GM12873 (cell line): Measurements from ENCODE around the gene S100A9.
A peak's percentile ranks its signal among the peaks of the same experiment; 100 is the strongest.

Experiments
- TF ChIP-seq, protein P1 (sequence below): IDR thresholded peaks from 2 replicates; pipeline ENCODE4 v1.5.1; 2012; ENCODE audit warnings: low read depth, mild to moderate bottlenecking, moderate library complexity, low read length, control low read depth; ENCODE audit not compliant: insufficient read depth; ENCODE audit errors: missing control alignments

Gene S100A9

DNA sequence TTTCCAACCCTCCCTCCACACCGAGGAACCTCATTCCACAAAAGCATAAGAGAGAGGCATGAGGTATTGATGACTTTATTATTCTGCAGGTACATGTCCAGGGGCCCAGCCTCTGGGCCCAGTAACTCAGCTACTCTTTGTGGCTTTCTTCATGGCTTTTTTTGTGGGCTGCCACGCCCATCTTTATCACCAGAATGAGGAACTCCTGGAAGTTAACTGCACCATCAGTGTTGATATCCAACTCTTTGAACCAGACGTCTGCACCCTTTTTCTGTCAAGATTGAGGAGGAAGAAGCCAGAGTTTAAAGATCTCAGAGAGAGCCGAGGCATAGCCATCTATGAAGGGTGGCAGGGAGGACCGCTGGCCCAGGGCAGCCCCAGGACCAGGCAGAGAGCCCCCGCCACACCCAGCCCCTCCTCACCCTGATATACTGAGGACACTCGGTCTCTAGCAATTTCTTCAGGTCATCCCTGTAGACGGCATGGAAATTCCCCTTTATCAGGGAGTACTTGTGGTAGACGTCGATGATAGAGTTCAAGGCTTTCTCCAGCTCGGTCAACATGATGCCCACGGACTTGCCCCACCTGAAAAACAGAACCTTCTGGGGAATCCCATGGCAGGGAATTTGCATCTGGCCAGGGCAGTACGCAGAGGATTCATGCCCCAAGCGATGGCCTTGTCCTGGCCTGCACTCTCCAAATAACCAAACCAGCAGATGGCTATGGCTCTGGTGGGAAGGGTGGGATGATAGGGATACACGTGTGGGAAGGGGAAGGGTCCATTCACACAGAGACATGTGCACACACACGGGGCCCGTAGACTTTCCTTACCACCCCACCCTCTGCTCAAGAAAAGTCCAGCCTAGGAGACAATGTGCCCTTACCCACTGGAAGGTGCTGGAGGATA lies 32.6 kb downstream of the S100A9 start:
- TF ChIP-seq, protein P1, sequence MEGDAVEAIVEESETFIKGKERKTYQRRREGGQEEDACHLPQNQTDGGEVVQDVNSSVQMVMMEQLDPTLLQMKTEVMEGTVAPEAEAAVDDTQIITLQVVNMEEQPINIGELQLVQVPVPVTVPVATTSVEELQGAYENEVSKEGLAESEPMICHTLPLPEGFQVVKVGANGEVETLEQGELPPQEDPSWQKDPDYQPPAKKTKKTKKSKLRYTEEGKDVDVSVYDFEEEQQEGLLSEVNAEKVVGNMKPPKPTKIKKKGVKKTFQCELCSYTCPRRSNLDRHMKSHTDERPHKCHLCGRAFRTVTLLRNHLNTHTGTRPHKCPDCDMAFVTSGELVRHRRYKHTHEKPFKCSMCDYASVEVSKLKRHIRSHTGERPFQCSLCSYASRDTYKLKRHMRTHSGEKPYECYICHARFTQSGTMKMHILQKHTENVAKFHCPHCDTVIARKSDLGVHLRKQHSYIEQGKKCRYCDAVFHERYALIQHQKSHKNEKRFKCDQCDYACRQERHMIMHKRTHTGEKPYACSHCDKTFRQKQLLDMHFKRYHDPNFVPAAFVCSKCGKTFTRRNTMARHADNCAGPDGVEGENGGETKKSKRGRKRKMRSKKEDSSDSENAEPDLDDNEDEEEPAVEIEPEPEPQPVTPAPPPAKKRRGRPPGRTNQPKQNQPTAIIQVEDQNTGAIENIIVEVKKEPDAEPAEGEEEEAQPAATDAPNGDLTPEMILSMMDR, result no peak

DNA sequence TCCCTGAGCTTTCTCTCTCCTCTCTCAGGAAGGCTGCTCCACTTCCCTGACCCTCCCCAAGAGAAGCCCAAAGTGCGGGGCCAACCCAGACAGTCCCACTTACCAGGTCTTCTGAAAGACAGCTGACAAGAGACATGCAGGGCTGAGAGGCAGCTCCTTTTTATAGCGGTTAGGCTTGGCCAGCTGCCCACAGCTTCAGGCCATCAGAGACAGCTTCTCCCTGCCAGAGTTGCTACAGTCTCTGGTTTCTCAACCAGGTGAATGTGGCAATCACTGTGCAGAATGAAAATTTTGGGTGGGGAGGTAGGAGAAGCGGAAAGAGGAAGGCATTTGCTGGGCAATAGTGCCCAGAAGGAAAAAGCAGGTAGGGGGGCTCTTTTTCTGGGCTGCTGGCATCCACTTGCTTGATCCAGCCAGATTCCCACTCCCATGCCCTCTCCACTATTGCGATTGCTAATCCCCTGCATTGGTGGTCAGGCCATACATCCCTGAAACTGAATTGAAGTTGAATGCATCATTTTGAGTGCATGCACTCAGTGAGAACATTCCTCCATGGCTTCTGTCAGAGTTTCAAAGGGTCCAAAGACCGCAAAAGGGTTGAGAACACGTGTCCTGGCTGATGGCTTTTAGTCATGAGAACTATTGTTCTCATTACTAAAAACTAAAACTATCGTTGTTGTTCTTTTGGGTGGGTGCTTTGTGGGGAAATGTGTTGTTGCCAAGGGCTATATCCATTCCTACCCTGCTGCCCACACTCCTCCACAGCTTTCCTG lies 33.5 kb downstream of the S100A9 start, which contains the start of gene S100A8:
S100A8 (minus strand) TSS at position 136 of the 773 bp plus-strand sequence. CDS start 538 bp downstream, outside the sequence.
- TF ChIP-seq, protein P1, result no peak

DNA sequence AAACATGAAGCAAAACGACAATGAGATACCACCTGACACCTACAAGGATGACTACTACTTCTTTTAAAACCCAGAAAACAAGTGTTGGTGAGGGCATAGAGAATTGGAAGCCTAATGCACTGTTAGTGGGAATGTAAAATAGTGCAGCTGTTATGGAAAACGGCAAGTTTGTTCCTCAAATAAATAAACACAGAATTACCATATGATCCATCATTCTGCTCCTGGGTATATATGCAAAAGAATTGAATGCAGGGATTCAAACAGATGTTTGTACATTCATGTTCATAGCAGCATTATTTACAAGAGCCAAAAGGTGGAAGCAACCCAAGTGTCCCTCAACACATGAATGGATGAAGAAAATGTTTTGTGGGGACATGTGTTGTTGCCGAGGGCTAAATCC lies 34.6 kb downstream of the S100A9 start:
- TF ChIP-seq, protein P1, result no peak

DNA sequence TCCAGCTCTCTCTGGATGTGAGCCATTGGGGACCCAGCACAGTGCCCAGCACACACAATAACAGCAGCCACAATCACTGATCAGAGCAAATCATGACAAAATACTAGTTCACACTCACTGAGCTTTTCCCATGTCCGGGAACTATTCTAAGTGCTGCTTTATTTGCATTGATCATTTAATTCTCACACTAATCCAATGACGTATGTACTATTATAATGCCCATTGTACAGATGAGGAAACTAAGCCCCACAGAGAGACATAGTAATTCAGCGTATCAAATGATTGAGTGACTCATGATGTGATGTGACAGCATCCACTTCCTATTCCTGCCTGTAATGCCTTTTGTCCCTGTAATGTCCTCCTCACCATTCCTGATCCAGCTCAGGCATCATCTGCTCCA lies 35.2 kb downstream of the S100A9 start:
- TF ChIP-seq, protein P1, result no peak

DNA sequence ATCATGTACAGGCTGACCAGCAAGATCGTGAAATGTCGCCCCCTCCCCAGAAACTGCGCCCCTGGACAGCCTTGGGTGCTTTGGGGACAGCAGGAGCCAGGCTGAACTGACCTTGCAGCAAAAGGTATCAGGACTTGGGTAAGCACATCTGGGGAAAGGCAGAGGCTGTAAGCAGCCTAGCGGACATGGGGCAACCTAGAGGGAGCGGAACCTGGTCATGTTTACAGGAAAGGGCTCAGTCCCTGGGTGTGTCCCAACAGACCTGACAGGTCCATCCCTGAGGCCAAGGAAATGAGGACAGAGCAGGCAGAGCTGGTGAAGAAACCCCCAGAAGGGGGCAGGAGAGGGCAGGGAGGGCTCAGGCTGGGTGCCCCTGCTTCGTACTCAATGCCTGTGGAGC lies 36.3 kb downstream of the S100A9 start:
- TF ChIP-seq, protein P1, result peak; percentile 18

DNA sequence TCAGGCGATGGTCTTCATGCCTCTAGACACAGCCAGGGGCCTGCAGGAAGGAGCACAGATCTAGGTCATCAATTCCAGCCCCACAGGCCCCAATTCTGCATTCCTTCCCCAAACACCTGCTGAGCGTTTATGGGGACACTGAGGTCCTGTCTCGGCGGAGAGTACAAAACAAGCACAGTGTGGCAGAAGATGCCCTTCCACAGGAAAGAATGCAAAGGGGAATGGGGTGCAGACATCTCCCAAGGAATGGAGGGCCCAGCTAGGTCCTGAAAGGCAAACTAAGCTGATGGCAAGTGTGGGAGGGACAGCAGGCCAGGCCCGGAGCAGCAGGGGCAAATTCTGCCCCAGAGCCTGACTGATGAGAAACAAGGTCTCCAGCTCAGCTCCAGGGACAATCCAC lies 36.7 kb downstream of the S100A9 start:
- TF ChIP-seq, protein P1, result no peak

DNA sequence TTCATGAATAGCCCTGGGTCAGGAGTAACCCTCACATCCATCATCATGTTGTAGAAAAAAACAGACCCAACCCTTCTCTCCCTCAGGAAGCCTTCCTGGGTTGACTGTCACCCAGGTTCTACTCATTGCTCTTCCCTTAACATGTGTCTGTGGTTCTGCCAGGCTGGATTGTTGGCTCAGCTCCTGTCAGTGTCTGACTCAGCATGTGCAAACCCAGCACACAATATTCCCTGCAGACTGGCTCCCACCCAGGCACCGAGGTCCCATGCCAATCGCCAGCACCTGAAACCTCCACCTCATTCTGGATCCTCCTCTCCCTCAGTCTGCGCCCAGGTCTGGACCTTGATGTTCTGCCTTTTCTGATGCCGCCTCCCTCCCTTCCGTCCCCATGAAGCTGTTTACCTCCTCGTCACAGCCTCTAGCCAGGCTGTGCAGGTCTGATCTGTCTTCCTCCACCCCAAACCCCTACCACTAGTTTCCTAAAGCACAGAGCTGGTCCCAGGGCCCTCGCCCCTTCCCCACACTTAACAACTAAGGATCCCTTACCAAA lies 37.6 kb downstream of the S100A9 start:
- TF ChIP-seq, protein P1, result no peak
